Measurements from ENCODE around the gene AKT2. TPM values are rescaled to one million over a fixed set of nuclear protein-coding genes. Genes with fewer than 3 reads are reported as not detected.

Gene AKT2
- total RNA-seq, 1 donor from 2014 or later = 99.9 TPM

DNA sequence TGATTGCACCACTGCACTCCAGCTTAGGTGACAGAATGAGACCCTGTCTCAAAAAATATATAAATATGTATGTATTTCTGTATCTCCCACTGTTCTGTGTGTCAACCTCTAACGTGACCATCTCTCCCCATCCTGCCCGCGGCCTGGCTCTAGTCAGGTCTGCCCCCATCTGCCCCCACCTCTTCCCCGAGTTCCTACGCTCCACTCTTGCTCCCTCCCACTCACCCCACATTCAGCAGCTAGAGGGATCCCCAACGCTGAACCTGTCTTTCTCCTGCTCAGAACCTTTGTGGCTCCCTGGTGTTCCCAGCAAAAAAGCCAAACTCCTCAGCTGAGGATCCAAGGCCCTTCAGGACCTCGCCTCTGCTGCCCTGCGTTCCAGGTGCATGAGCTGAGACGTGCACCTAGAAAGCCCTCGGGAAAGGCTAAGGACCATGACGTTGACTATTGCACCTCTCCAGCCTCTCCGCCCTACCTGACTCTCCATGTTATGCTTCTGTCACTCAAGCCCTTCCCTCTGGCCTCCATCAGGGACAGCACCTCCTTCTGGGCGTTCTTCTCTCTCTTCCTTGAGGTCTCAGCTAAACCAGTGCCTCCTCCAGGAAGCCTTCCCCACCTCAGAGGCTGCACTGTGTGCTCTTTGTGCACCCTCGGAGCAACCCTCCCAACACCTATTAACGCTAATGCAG is 18.1 kb downstream of the AKT2 start:
- Mint-ChIP-seq H3K27ac (ENCODE audit: unreplicated experiment) (no peak overlapping the region), H3K9me3 (ENCODE audit: low read depth) (no peaks in the 10 kb centered on the region), H3K4me3 (ENCODE audit: unreplicated experiment) (no peak overlapping the region), H3K27me3 (ENCODE audit: low read depth) (no peaks in the 10 kb centered on the region), H3K36me3 (ENCODE audit: low read depth) (peaks cover 7% of the 10 kb centered on the region), H3K4me1 (ENCODE audit: low read depth) (no peaks in the 10 kb centered on the region)
- DNase-seq (ENCODE audit: low spot score) = no peak
- TF ChIP-seq, protein P1, sequence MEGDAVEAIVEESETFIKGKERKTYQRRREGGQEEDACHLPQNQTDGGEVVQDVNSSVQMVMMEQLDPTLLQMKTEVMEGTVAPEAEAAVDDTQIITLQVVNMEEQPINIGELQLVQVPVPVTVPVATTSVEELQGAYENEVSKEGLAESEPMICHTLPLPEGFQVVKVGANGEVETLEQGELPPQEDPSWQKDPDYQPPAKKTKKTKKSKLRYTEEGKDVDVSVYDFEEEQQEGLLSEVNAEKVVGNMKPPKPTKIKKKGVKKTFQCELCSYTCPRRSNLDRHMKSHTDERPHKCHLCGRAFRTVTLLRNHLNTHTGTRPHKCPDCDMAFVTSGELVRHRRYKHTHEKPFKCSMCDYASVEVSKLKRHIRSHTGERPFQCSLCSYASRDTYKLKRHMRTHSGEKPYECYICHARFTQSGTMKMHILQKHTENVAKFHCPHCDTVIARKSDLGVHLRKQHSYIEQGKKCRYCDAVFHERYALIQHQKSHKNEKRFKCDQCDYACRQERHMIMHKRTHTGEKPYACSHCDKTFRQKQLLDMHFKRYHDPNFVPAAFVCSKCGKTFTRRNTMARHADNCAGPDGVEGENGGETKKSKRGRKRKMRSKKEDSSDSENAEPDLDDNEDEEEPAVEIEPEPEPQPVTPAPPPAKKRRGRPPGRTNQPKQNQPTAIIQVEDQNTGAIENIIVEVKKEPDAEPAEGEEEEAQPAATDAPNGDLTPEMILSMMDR (IDR thresholded peaks at IDR 0.05) = no peak

DNA sequence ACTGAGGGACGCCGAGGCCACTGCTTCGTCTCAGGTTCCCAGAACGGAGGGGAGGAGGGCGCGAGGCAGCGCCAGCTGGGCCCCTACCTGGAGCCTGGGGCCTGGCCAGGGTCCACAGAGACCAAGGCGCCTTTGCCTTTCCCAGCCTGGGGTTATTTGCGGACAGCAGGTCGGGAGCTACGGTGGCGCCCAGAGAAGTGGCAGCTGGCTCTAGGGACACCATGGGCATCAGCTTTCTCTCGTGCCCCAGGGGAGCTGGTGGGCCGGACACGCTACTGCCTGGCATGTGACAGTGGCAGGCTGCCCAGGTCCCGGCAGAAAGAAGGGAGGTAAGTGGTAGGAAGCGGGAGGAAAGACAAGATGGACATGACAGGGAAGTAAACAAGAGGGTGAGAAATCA is 19.0 kb downstream of the AKT2 start:
- no peak for DNase-seq (ENCODE audit: low spot score)
- H3K36me3 Mint-ChIP-seq (ENCODE audit: low read depth) = peaks cover 7% of the 10 kb centered on the region
- no peak overlapping the region for H3K27ac Mint-ChIP-seq (ENCODE audit: unreplicated experiment)
- no peaks in the 10 kb centered on the region for H3K27me3 Mint-ChIP-seq (ENCODE audit: low read depth)
- no peaks in the 10 kb centered on the region for H3K4me1 Mint-ChIP-seq (ENCODE audit: low read depth)
- TF ChIP-seq, protein P1 (IDR thresholded peaks at IDR 0.05) = no peak
- H3K4me3 Mint-ChIP-seq (ENCODE audit: unreplicated experiment) = no peak overlapping the region
- no peaks in the 10 kb centered on the region for H3K9me3 Mint-ChIP-seq (ENCODE audit: low read depth)

DNA sequence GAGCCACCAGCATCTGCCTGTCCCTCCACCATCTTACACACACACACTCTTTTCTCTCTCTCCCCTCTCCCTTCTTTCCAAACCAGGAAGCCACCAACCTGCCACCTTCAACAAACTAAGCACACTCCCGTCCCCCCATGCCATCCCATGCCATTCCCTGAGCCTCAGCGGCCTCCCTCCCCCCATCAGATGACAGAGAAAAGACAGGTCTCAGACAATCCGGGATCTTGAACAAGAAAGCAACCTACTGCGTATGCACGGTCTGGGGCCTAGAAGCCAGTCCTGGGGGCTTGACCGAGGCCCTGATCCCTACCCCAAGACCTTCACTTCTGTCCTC is 19.4 kb downstream of the AKT2 start:
- no peaks in the 10 kb centered on the region for H3K27me3 Mint-ChIP-seq (ENCODE audit: low read depth)
- no peaks in the 10 kb centered on the region for H3K4me1 Mint-ChIP-seq (ENCODE audit: low read depth)
- peak; percentile 61 for DNase-seq (ENCODE audit: low spot score)
- peaks cover 7% of the 10 kb centered on the region for H3K36me3 Mint-ChIP-seq (ENCODE audit: low read depth)
- no peaks in the 10 kb centered on the region for H3K9me3 Mint-ChIP-seq (ENCODE audit: low read depth)
- H3K4me3 Mint-ChIP-seq (ENCODE audit: unreplicated experiment) = no peak overlapping the region
- TF ChIP-seq, protein P1 (IDR thresholded peaks at IDR 0.05) = no peak
- no peak overlapping the region for H3K27ac Mint-ChIP-seq (ENCODE audit: unreplicated experiment)

DNA sequence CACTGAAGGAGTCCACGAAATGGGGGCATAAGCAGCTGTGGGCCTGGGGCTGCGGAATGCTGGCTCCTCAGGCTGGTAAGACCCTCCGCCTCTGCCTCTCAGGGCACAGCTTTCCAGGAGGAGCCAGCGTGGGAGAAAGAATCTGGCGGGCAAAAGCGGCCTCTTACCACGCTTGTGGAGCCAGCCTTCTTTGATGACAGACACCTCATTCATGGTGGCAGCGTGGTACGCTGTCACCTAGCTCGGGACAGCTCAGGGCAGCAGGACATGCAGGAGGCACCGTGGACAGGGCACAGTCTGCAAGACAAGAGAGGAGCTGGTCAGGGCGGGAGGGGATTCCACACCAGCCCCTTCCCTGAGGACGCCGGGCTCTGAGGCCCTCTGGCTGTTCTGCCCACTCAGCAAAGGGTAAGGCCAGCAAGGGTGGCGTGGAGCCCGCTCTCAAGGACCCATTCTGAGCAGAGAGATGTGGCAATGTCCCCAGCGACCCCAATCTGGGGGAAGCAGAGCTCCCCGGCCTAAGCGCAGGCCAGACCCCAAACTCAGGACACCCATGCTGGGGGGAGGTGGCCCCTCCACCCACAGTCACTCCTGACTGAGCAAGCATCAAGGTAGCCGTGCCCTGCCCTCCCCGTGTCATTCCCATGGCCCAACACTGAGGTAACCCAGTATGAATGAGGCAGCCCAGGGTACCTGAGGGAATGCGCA is 19.9 kb downstream of the AKT2 start:
- no peaks in the 10 kb centered on the region for H3K4me1 Mint-ChIP-seq (ENCODE audit: low read depth)
- DNase-seq (ENCODE audit: low spot score) = no peak
- no peaks in the 10 kb centered on the region for H3K9me3 Mint-ChIP-seq (ENCODE audit: low read depth)
- H3K4me3 Mint-ChIP-seq (ENCODE audit: unreplicated experiment) = no peak overlapping the region
- no peaks in the 10 kb centered on the region for H3K27me3 Mint-ChIP-seq (ENCODE audit: low read depth)
- H3K27ac Mint-ChIP-seq (ENCODE audit: unreplicated experiment) = no peak overlapping the region
- H3K36me3 Mint-ChIP-seq (ENCODE audit: low read depth) = peaks cover 7% of the 10 kb centered on the region
- TF ChIP-seq, protein P1 (IDR thresholded peaks at IDR 0.05) = no peak

DNA sequence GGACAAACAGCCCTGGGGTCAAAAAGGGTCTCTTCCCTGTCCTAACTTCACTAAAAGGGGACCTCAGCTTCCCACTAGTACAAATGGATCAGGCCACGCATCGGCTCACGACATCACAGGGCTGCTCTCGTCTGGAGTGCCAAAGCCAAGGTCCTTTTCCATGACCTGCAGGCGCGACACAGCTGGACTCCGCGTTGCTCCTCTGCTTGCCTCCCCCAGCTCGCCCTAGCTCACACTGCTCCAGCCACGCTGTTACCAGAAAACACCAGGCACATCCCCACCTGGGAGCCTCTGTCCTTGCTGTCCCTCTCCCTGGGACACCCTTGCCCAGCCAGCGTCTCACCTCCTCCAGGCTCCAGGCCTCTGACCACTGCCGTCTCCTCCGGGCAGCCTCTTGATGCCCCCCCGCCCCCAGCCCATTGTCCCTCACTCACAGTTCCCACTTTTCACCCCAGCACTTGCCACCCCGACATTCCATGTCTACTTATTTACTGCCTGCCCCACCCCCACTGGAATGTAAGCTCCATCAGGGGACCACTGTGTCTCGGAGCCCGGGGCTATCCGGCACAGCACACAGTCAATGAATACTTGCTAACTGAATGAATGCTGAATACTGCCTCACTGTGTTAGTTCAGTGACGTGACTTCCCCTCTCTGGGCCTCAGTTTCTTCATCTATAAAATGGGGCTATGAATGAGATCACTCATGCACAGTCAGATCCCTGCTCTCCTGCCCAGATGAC is 20.7 kb downstream of the AKT2 start:
- Mint-ChIP-seq H3K27me3 (ENCODE audit: low read depth) (no peaks in the 10 kb centered on the region), H3K9me3 (ENCODE audit: low read depth) (no peaks in the 10 kb centered on the region), H3K27ac (ENCODE audit: unreplicated experiment) (no peak overlapping the region), H3K4me3 (ENCODE audit: unreplicated experiment) (no peak overlapping the region), H3K4me1 (ENCODE audit: low read depth) (no peaks in the 10 kb centered on the region), H3K36me3 (ENCODE audit: low read depth) (peaks cover 7% of the 10 kb centered on the region)
- TF ChIP-seq, protein P1 (IDR thresholded peaks at IDR 0.05) = no peak
- DNase-seq (ENCODE audit: low spot score) = peak; percentile 56

Measured in chondrocyte (in vitro differentiated cells).